GM12878 (cell line): Measurements from ENCODE around the gene RPS15A. TPM values are rescaled to one million over a fixed set of nuclear protein-coding genes. Genes with fewer than 3 reads are reported as not detected.

Experiments
- ATAC-seq: fragments of 200-7000 bp; cut with Tn5 transposase; 3 replicates; pipeline ENCODE4 v1.9.1; 2020; ENCODE audit warnings: mild to moderate bottlenecking, moderate library complexity
- BruUV-seq: library from RNA; stranded (reverse); fragments of 400-500 nt; replicated peaks from 2 replicates; lab custom pipeline; 2021; lab: Mats Ljungman, UMichigan
- CTCF ChIA-PET: fragments of 300-600 bp; sonication (Branson Sonifier 250); formaldehyde crosslinking; extraction: SDS; loops from one replicate; lab custom pipeline; 2021; ENCODE audit warnings: inconsistent platforms; lab: Yijun Ruan, JAX
- POLR2A ChIA-PET: fragments of 350-600 bp; formaldehyde crosslinking; extraction: SDS; loops from one replicate; lab custom pipeline; 2021; ENCODE audit warnings: inconsistent platforms; lab: Charles Lee
- RAD21 ChIA-PET: fragments of 300-600 bp; sonication (Branson Sonifier 250); formaldehyde crosslinking; loops from one replicate; lab custom pipeline; 2023; ENCODE audit warnings: antibody characterized with exemption; ENCODE audit not compliant: unreplicated experiment; lab: Charles Lee
- SMC1A ChIA-PET: fragments of 300-600 bp; sonication (Branson Sonifier 250); formaldehyde crosslinking; loops from one replicate; lab custom pipeline; 2023; ENCODE audit not compliant: unreplicated experiment, uncharacterized antibody; lab: Charles Lee
- DNase-seq: peaks from one replicate; pipeline ENCODE4 v3.0.0-alpha.2; 2011; ENCODE audit warnings: low read depth, low spot score
- FAIRE-seq: peaks from 3 replicates; lab custom pipeline; 2011; peaks lifted over from hg19 to GRCh38; lab: Jason Lieb, UNC
- H2AFZ ChIP-seq: 2 replicates; pipeline ENCODE4 v1.6.0; 2011; ENCODE audit warnings: low read depth, low read length, control low read depth; ENCODE audit not compliant: control insufficient read depth
- H3K27ac ChIP-seq: 2 replicates; pipeline ENCODE4 v1.5.1; 2011; ENCODE audit warnings: control low read depth; ENCODE audit not compliant: control insufficient read depth, insufficient read depth
- H3K27me3 ChIP-seq, 2 experiments: replicated peaks in 1 of 2; 2 replicates each; pipeline versions ENCODE4 v1.6.0 to v1.6.1; 2011; ENCODE audit warnings: low read length in 1 of 2; ENCODE audit not compliant: control insufficient read depth in 2 of 2, insufficient read depth in 2 of 2
- H3K36me3 ChIP-seq, 2 experiments: 2 replicates each; pipeline ENCODE4 v1.5.1; 2011; ENCODE audit warnings: low read length in 1 of 2; ENCODE audit not compliant: control insufficient read depth in 2 of 2, insufficient read depth in 2 of 2
- H3K4me1 ChIP-seq: 2 replicates; pipeline ENCODE4 v1.6.1; 2011; ENCODE audit warnings: mild to moderate bottlenecking, low read length, moderate library complexity, mixed read lengths; ENCODE audit not compliant: control insufficient read depth, insufficient read depth
- H3K4me2 ChIP-seq: 2 replicates; pipeline ENCODE4 v1.6.0; 2011; ENCODE audit warnings: control low read depth; ENCODE audit not compliant: control insufficient read depth, insufficient read depth
- H3K4me3 ChIP-seq: fragments of 200-600 bp; sonication (generic); 2 replicates; pipeline ENCODE4 v1.5.1; 2016
- H3K79me2 ChIP-seq: 2 replicates; pipeline ENCODE4 v1.6.0; 2011; ENCODE audit warnings: low read length; ENCODE audit not compliant: control insufficient read depth, insufficient read depth
- H3K9ac ChIP-seq: 2 replicates; pipeline ENCODE4 v1.8.0; 2011; ENCODE audit warnings: low read length, control low read depth, mixed read lengths; ENCODE audit not compliant: control insufficient read depth, insufficient read depth
- H3K9me3 ChIP-seq: replicated peaks from 3 replicates; pipeline ENCODE4 v1.5.1; 2011; ENCODE audit warnings: mild to moderate bottlenecking, low read length; ENCODE audit not compliant: control insufficient read depth, insufficient read depth
- H4K20me1 ChIP-seq: 2 replicates; pipeline ENCODE4 v1.6.0; 2011; ENCODE audit not compliant: control insufficient read depth, insufficient read depth
- ASH2L ChIP-seq: fragments of 300-600, 200-600 bp; sonication (generic); IDR thresholded peaks from 2 replicates; pipeline ENCODE4 v1.6.1; 2017; ENCODE audit warnings: low read depth, mild to moderate bottlenecking, borderline replicate concordance
- CREB1 ChIP-seq: IDR thresholded peaks from 2 replicates; pipeline ENCODE4 v1.6.1; 2012; ENCODE audit warnings: low read depth, mild to moderate bottlenecking, inconsistent platforms
- CREM ChIP-seq: IDR thresholded peaks from 2 replicates; pipeline ENCODE4 v1.6.1; 2014; ENCODE audit warnings: antibody characterized with exemption, low read depth
- EED ChIP-seq: sonication (generic); IDR thresholded peaks from 2 replicates; pipeline ENCODE4 v1.6.1; 2016; ENCODE audit warnings: antibody characterized with exemption, low read depth
- FOXM1 ChIP-seq: IDR thresholded peaks from 2 replicates; pipeline ENCODE4 v1.6.1; 2012; ENCODE audit warnings: low read depth, mild to moderate bottlenecking, inconsistent platforms, low read length, moderate library complexity
- HDGF ChIP-seq: fragments of 450-650 bp; IDR thresholded peaks from 2 replicates; pipeline ENCODE4 v1.6.1; 2016; ENCODE audit warnings: antibody characterized with exemption
- MYC ChIP-seq: IDR thresholded peaks from 2 replicates; pipeline ENCODE4 v1.6.1; 2011; ENCODE audit warnings: mild to moderate bottlenecking, low read length, moderate library complexity, inconsistent platforms; ENCODE audit not compliant: insufficient read depth, insufficient replicate concordance, insufficient read length, severe bottlenecking
- NBN ChIP-seq: fragments of 450-650 bp; IDR thresholded peaks from 2 replicates; pipeline ENCODE4 v1.6.1; 2016
- POLR2AphosphoS2 ChIP-seq: IDR thresholded peaks from 2 replicates; pipeline ENCODE4 v1.6.1; 2011; ENCODE audit warnings: low read depth, mild to moderate bottlenecking, low read length, improper control_type of control experiment, moderate library complexity
- POU2F2 ChIP-seq: IDR thresholded peaks from 3 replicates; pipeline ENCODE4 v1.6.1; 2011; ENCODE audit warnings: low read depth, mild to moderate bottlenecking, low read length, borderline replicate concordance
- RAD21 ChIP-seq: IDR thresholded peaks from 2 replicates; pipeline ENCODE4 v1.6.1; 2011; ENCODE audit warnings: mild to moderate bottlenecking, low read depth, low read length, moderate library complexity; ENCODE audit not compliant: insufficient read depth
- SMARCA5 ChIP-seq: fragments of 450-650 bp; IDR thresholded peaks from 2 replicates; pipeline ENCODE4 v1.6.1; 2017; ENCODE audit warnings: mild to moderate bottlenecking
- ZNF217 ChIP-seq: fragments of 450-650 bp; IDR thresholded peaks from 2 replicates; pipeline ENCODE4 v1.6.1; 2017; ENCODE audit warnings: antibody characterized with exemption, mild to moderate bottlenecking
- WGBS: methylation state at CpG from one replicate; pipeline ENCODE4 v1.1.6; 2016; ENCODE audit warnings: low lambda C conversion rate; ENCODE audit not compliant: insufficient replicate concordance, insufficient coverage; ENCODE audit errors: missing lambda C conversion rate; 5-methylcytosine and 5-hydroxymethylcytosine counted together
- in situ Hi-C: fragments of 300-500 bp; cut with MboI; formaldehyde crosslinking; loops from 9 replicates; pipeline ENCODE4 v1.14.3; 2018; ENCODE audit warnings: mixed read lengths
- intact Hi-C: fragments of 100-400 bp; cut with micrococcal nuclease; formaldehyde crosslinking; loops from one replicate; pipeline ENCODE4 v1.14.2; 2022; ENCODE audit not compliant: unreplicated experiment
- polyA plus RNA-seq, 11 experiments: library from polyadenylated mRNA; depleted of rRNA in 4 of 11; unstranded in 6 of 11; stranded (reverse) in 5 of 11; fragments of >200 nt; fragmentation: Nextera tagmentation in 4 of 11; fragmentation: Illumina TruSeq in 1 of 11; extraction: Ambion mirVana in 4 of 11; extraction: Trizol in 1 of 11; gene quantifications; 1 replicate in 1 of 11; 2 replicates in 10 of 11; pipeline versions ENCODE4 v1.2.1 to v1.2.3, GENCODE V29; 2011 to 2016; ENCODE audit warnings: inconsistent platforms in 2 of 11, missing spikeins in 2 of 11, low read depth in 1 of 11
- total RNA-seq, 4 experiments: library from RNA; depleted of rRNA in 3 of 4; stranded (reverse); fragments of >200 nt in 3 of 4; fragmentation: Illumina TruSeq in 1 of 4; extraction: Trizol in 1 of 4; gene quantifications; 2 replicates each; pipeline versions ENCODE4 v1.2.1 to v1.2.3, GENCODE V29; 2013 to 2021
- TF ChIP-seq, protein P1 (sequence below): fragments of 450-650 bp; conservative IDR thresholded peaks from 2 replicates; pipeline ENCODE4 v1.6.1; 2017; ENCODE audit warnings: mild to moderate bottlenecking, moderate library complexity
- TF ChIP-seq, protein P2 (sequence below): fragments of 150-350 bp; IDR thresholded peaks from 2 replicates; pipeline ENCODE4 v1.6.1; 2014; ENCODE audit warnings: mild to moderate bottlenecking, low read depth, low read length
- TF ChIP-seq, protein P3 (sequence below): fragments of 450-650 bp; IDR thresholded peaks from 2 replicates; pipeline ENCODE4 v1.6.1; 2017; ENCODE audit warnings: borderline replicate concordance
- TF ChIP-seq, protein P4 (sequence below): fragments of 450-650 bp; IDR thresholded peaks from 2 replicates; pipeline ENCODE4 v1.6.1; 2017; ENCODE audit warnings: mild to moderate bottlenecking, moderate library complexity

RPS15A gene
- total and polyA plus RNA-seq, 10 of the 15 experiments (the other 5 are each of a cell fraction or from before 2014, with no cell fraction given), result 1,566 to 6,408 (median 2,999) TPM

DNA sequence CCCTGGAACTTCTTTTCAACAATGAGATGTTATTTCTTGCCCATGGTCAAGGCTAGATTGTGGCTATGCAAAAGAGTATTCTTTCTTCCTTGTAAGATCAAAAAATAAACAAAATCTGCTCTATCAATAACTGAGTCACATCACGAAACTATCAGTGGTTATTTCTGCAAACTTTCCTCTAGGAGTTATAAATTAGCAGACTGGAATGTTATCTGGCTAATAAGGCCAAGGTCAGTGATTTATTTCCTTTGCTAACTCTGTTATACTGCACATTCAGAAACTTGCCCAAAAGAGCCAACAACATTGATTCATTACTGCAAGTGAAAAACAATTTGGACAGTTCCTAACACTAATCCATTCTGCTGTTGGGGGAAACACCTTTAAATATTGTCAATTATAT, 6.2 kb upstream of the RPS15A start:
- CTCF ChIA-PET, result interaction anchor here (0.6 to 1.4 kb wide), 2 partner anchors 8 to 84 kb away, joined by 3 to 4 read pairs; no protein-coding TSS in a partner anchor
- Histone ChIP-seq H3K27me3 (no peaks in the 10 kb centered on the region), H3K9ac (no peak overlapping the region), H3K79me2 (peaks cover 50% of the 10 kb centered on the region), H3K27ac (no peak overlapping the region), H2AFZ (no peak overlapping the region), H3K9me3 (no peaks in the 10 kb centered on the region), H3K36me3 (peaks cover 3 to 28% of the 10 kb centered on the region in 2 experiments), H3K4me1 (peaks cover 8% of the 10 kb centered on the region), H3K4me3 (no peak overlapping the region), H3K4me2 (no peak overlapping the region), H4K20me1 (no peaks in the 10 kb centered on the region)
- intact Hi-C loops (no loop called here), in situ Hi-C loops (loop anchor here (10.0 kb wide), 1 partner anchor 728 kb away; the partner anchor contains the start of genes CCP110 and GDE1)
- SMC1A ChIA-PET, result no interaction called here
- RAD21 ChIA-PET, result no interaction called here
- no TSS peak for BruUV-seq
- DNase-seq, result no peak
- no peak for FAIRE-seq
- 95% methylated on average over 1 of the region's 1 CpG for WGBS
- no peak for ATAC-seq
- POLR2A ChIA-PET, result no interaction called here
- no peak for TF ChIP-seq CREB1
- no peak for TF ChIP-seq RAD21
- TF ChIP-seq NBN, result no peak
- TF ChIP-seq, protein P1, sequence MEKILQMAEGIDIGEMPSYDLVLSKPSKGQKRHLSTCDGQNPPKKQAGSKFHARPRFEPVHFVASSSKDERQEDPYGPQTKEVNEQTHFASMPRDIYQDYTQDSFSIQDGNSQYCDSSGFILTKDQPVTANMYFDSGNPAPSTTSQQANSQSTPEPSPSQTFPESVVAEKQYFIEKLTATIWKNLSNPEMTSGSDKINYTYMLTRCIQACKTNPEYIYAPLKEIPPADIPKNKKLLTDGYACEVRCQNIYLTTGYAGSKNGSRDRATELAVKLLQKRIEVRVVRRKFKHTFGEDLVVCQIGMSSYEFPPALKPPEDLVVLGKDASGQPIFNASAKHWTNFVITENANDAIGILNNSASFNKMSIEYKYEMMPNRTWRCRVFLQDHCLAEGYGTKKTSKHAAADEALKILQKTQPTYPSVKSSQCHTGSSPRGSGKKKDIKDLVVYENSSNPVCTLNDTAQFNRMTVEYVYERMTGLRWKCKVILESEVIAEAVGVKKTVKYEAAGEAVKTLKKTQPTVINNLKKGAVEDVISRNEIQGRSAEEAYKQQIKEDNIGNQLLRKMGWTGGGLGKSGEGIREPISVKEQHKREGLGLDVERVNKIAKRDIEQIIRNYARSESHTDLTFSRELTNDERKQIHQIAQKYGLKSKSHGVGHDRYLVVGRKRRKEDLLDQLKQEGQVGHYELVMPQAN, result no peak
- no peak for TF ChIP-seq EED
- TF ChIP-seq ASH2L, result no peak
- no peak for TF ChIP-seq SMARCA5
- no peak for TF ChIP-seq MYC
- no peak for TF ChIP-seq FOXM1
- TF ChIP-seq, protein P2, sequence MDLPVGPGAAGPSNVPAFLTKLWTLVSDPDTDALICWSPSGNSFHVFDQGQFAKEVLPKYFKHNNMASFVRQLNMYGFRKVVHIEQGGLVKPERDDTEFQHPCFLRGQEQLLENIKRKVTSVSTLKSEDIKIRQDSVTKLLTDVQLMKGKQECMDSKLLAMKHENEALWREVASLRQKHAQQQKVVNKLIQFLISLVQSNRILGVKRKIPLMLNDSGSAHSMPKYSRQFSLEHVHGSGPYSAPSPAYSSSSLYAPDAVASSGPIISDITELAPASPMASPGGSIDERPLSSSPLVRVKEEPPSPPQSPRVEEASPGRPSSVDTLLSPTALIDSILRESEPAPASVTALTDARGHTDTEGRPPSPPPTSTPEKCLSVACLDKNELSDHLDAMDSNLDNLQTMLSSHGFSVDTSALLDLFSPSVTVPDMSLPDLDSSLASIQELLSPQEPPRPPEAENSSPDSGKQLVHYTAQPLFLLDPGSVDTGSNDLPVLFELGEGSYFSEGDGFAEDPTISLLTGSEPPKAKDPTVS, result no peak
- TF ChIP-seq, protein P3, sequence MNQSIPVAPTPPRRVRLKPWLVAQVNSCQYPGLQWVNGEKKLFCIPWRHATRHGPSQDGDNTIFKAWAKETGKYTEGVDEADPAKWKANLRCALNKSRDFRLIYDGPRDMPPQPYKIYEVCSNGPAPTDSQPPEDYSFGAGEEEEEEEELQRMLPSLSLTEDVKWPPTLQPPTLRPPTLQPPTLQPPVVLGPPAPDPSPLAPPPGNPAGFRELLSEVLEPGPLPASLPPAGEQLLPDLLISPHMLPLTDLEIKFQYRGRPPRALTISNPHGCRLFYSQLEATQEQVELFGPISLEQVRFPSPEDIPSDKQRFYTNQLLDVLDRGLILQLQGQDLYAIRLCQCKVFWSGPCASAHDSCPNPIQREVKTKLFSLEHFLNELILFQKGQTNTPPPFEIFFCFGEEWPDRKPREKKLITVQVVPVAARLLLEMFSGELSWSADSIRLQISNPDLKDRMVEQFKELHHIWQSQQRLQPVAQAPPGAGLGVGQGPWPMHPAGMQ, result no peak
- TF ChIP-seq, protein P4, sequence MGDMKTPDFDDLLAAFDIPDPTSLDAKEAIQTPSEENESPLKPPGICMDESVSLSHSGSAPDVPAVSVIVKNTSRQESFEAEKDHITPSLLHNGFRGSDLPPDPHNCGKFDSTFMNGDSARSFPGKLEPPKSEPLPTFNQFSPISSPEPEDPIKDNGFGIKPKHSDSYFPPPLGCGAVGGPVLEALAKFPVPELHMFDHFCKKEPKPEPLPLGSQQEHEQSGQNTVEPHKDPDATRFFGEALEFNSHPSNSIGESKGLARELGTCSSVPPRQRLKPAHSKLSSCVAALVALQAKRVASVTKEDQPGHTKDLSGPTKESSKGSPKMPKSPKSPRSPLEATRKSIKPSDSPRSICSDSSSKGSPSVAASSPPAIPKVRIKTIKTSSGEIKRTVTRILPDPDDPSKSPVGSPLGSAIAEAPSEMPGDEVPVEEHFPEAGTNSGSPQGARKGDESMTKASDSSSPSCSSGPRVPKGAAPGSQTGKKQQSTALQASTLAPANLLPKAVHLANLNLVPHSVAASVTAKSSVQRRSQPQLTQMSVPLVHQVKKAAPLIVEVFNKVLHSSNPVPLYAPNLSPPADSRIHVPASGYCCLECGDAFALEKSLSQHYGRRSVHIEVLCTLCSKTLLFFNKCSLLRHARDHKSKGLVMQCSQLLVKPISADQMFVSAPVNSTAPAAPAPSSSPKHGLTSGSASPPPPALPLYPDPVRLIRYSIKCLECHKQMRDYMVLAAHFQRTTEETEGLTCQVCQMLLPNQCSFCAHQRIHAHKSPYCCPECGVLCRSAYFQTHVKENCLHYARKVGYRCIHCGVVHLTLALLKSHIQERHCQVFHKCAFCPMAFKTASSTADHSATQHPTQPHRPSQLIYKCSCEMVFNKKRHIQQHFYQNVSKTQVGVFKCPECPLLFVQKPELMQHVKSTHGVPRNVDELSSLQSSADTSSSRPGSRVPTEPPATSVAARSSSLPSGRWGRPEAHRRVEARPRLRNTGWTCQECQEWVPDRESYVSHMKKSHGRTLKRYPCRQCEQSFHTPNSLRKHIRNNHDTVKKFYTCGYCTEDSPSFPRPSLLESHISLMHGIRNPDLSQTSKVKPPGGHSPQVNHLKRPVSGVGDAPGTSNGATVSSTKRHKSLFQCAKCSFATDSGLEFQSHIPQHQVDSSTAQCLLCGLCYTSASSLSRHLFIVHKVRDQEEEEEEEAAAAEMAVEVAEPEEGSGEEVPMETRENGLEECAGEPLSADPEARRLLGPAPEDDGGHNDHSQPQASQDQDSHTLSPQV, result no peak
- TF ChIP-seq POLR2AphosphoS2, result no peak
- TF ChIP-seq CREM, result no peak
- TF ChIP-seq POU2F2, result no peak
- no peak for TF ChIP-seq HDGF
- TF ChIP-seq ZNF217, result no peak
